Measurements from ENCODE around the gene OAS3.

DNA sequence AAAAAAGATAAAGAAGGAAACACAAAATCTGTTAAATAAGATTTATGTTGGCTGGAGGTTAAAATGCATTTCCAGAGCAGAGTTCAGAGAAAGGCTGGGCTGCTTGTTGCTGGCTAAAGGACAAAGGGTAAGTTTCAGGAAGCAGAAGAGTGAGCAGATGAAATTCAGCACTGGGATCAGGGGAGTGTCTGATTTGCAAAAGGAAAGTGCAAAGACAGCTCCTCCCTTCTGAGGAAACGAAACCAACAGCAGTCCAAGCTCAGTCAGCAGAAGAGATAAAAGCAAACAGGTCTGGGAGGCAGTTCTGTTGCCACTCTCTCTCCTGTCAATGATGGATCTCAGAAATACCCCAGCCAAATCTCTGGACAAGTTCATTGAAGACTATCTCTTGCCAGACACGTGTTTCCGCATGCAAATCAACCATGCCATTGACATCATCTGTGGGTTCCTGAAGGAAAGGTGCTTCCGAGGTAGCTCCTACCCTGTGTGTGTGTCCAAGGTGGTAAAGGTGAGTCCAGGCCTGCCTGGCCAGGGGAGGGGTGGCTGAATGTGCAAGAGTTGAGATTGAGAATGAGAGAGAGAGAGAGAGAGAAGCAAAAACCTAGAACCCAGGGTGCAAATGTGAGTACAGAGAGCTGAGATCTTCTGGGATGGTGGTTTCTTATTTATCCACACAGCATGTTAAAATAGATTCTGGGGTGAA lies 31.4 kb upstream of the OAS3 start, which contains the start of gene OAS1:
- no peak for TF ChIP-seq RARB (CRISPR knock-in tag; IDR thresholded peaks at IDR 0.05)
- TF ChIP-seq TCF4 (CRISPR knock-in tag; IDR thresholded peaks at IDR 0.05; ENCODE audit: borderline replicate concordance): no peak
- TF ChIP-seq ZC3H10 (CRISPR knock-in tag; IDR thresholded peaks at IDR 0.05): no peak
- TF ChIP-seq ZFP3 (CRISPR knock-in tag; IDR thresholded peaks at IDR 0.05): no peak
- no peak for TF ChIP-seq PPARA (CRISPR knock-in tag; IDR thresholded peaks at IDR 0.05; ENCODE audit: borderline replicate concordance)
- no peak for TF ChIP-seq ZFP30 (CRISPR knock-in tag; IDR thresholded peaks at IDR 0.05)
- no peak for TF ChIP-seq ZNF565 (CRISPR knock-in tag; conservative IDR thresholded peaks at IDR 0.05; ENCODE audit: low read depth)
- TF ChIP-seq, protein P1, sequence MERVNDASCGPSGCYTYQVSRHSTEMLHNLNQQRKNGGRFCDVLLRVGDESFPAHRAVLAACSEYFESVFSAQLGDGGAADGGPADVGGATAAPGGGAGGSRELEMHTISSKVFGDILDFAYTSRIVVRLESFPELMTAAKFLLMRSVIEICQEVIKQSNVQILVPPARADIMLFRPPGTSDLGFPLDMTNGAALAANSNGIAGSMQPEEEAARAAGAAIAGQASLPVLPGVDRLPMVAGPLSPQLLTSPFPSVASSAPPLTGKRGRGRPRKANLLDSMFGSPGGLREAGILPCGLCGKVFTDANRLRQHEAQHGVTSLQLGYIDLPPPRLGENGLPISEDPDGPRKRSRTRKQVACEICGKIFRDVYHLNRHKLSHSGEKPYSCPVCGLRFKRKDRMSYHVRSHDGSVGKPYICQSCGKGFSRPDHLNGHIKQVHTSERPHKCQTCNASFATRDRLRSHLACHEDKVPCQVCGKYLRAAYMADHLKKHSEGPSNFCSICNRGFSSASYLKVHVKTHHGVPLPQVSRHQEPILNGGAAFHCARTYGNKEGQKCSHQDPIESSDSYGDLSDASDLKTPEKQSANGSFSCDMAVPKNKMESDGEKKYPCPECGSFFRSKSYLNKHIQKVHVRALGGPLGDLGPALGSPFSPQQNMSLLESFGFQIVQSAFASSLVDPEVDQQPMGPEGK (CRISPR knock-in tag; IDR thresholded peaks at IDR 0.05; ENCODE audit: borderline replicate concordance): no peak
- TF ChIP-seq, protein P2, sequence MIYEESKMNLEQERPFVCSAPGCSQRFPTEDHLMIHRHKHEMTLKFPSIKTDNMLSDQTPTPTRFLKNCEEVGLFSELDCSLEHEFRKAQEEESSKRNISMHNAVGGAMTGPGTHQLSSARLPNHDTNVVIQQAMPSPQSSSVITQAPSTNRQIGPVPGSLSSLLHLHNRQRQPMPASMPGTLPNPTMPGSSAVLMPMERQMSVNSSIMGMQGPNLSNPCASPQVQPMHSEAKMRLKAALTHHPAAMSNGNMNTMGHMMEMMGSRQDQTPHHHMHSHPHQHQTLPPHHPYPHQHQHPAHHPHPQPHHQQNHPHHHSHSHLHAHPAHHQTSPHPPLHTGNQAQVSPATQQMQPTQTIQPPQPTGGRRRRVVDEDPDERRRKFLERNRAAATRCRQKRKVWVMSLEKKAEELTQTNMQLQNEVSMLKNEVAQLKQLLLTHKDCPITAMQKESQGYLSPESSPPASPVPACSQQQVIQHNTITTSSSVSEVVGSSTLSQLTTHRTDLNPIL (CRISPR knock-in tag; IDR thresholded peaks at IDR 0.05; ENCODE audit: low read depth): no peak
- TF ChIP-seq SNAI2 (CRISPR knock-in tag; IDR thresholded peaks at IDR 0.05): no peak
- TF ChIP-seq, protein P3, sequence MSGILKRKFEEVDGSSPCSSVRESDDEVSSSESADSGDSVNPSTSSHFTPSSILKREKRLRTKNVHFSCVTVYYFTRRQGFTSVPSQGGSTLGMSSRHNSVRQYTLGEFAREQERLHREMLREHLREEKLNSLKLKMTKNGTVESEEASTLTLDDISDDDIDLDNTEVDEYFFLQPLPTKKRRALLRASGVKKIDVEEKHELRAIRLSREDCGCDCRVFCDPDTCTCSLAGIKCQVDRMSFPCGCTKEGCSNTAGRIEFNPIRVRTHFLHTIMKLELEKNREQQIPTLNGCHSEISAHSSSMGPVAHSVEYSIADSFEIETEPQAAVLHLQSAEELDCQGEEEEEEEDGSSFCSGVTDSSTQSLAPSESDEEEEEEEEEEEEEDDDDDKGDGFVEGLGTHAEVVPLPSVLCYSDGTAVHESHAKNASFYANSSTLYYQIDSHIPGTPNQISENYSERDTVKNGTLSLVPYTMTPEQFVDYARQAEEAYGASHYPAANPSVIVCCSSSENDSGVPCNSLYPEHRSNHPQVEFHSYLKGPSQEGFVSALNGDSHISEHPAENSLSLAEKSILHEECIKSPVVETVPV (CRISPR knock-in tag; IDR thresholded peaks at IDR 0.05): no peak

Data from SK-N-SH treated with all-trans-retinoic acid at 6 μM for 48 hours (cell line).